Stimulated activated CD8-positive, alpha-beta memory T cell treated with anti-CD3 and anti-CD28 coated beads, Interleukin-7, amount 100 ng/mL, for 48 hours (primary cell): ENCODE measurements around the gene CDH4.
"Not testable (repeated sequence)": the region's sequence is repeated elsewhere in the genome, so short reads cannot be mapped to it uniquely, and the experiment has no call there.

Experiments used
- DNase-seq, 2 donors: peaks; one replicate each; pipeline ENCODE4 v3.0.0-alpha.2; 2020; ENCODE audit warnings: low read depth in 1 of 2; ENCODE audit errors: extremely low read depth in 1 of 2

Gene CDH4

DNA sequence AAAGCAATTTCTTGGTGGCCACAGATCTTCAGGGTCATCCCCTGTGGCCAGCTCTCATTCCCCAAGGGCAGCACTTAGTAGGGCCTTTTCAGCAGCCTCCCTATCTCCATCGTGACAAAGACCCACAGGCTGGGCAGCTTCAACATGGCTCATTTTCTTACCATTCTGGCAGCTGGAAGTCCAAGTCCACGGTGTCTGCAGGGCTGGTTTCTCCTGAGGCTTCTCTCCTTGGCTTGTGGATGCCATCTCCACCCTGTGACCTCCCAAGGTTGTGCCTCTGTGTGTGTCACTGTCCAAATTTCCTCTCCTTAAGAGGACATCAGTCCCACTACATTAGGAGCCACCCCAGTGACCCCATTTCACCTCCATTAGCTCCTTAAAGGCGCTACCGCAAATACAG lies 161.7 kb downstream of the CDH4 start:
- no peak for DNase-seq

DNA sequence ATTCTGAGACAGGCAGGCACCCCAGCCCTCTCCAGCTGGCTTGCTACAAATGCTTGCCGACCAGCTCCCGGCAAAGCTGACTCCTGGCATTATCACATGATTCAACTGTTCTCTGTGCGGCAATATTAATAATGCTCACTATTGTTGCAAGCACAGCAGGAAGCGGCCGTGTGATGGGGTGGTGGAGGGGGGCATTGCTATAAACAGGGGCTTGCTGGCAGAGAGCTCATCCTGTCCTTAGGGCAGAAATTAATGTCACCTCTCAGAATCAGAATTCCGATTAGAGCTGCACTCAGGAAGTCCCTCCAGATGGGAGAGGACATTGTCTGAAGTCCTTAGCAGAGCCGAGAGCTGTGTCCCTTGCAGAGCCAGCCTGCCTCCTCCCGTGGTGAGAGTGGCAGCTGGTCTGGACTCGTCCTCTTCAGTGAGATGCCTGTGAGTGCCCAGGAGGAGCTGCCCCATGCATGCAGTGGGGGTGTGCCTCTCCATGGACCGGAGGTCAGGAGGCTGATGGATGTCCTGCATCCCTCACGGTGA lies 162.5 kb downstream of the CDH4 start:
- DNase-seq: no peak

GRCh38 chr20:61416546-61416945 lies 164.5 kb downstream of the CDH4 start:
- DNase-seq: no peak

DNA sequence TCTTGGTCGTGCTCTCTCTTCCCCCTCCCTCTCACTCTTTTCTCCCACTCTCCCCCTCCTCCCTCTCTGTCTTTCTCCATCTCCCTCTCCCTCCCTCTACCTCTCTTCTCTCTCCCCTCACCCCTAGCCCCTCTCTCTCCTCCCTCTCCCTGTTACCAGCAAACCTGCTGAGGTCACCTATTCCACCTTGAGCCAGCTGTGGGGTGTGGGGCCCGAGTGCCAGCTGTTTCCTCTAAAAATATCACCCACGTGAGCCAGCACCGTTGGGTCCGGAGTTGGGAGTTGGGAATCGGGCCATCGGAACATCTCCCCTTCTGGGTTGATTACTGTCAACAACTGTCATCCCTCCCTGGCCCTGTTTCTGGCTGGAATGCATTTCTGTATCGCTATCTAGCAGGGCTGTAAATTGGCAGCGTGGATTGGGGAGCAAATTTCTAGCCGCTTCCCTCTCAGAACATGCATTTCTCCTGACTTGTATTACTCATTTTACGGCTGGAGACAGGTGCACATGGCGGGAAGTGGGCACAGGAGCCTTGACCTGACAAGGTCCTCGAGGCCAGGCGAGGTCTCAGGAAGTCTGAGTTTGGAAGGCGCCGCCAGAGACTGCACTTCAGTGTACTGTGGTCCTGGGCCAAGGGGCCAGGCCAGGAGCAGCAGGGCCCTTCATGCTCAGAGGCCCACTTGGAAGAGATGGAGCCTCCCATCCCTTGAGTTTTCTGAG lies 165.3 kb downstream of the CDH4 start:
- DNase-seq: no peak

- no peak for DNase-seq
Observed at GRCh38 chr20:61419010-61419409, 166.9 kb downstream of the CDH4 start.

DNA sequence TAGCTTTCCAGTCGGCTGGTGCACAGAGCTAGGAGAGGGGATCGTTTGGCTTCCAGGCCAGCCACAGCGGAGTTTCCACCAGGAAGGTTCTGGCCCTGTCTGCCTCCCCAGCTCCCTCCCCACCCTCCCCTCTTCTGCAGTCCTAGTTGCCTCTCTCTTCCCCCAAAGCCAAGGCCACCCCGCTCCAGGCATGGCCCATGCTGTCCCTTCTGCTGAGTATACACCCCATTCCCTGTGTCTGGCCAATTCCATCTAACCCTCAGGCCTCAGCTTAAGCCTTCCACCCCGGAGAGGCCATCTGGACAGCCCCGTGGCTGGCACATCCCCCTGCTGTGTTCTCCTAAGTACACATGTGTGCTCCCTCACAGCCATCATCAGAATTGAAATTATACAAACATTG lies 167.4 kb downstream of the CDH4 start:
- DNase-seq: no peak

- DNase-seq: no peak
Observed at GRCh38 chr20:61420056-61420455, 168.0 kb downstream of the CDH4 start.

- DNase-seq: no peak
Observed at GRCh38 chr20:61420781-61421180, 168.7 kb downstream of the CDH4 start.

- DNase-seq: no peak
Observed at GRCh38 chr20:61422636-61423425, 170.8 kb downstream of the CDH4 start.

- DNase-seq: no peak
Observed at GRCh38 chr20:61424011-61424627, 172.1 kb downstream of the CDH4 start.

- no peak for DNase-seq
Observed at GRCh38 chr20:61424628-61425420, 172.8 kb downstream of the CDH4 start.

DNA sequence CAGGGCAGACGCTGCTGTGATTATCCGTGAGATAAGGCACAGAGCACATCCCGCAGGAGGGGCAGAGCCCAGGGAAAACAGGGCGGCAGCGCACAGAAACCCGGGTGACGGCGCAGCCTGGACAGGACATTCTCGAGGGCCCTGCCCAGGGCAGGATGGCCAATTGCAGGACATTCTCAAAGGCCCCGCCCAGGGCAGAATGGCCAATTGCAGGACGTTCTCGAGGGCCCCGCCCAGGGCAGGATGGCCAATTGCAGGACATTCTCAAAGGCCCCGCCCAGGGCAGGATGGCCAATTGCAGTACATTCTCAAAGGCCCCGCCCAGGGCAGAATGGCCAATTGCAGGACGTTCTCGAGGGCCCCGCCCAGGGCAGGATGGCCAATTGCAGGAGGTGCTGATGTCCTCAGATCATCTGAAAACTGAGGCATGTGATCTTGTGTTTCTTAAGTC lies 173.5 kb downstream of the CDH4 start:
- not testable (repeated sequence) for DNase-seq

DNA sequence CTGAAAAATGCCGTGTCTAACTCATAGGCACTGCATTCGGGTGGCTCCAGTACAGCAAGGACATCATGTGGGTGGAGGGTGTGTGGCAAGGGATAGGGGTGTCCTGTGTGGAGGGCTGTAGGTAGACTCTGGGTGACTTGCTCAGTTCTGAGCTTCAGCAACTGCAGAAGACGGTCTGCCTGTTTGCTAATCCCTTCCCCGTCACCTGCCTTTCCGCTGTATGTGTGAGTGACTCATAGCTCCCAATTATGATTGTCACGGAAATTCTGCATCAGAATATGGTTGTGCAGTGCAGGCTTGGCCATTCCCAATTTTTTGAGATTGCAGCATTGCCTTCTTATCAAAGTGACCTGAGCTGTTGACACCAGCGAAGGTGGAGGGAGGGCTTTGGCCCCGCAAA lies 174.3 kb downstream of the CDH4 start:
- no peak for DNase-seq

GRCh38 chr20:61429458-61430227 lies 177.6 kb downstream of the CDH4 start:
- no peak for DNase-seq

DNA sequence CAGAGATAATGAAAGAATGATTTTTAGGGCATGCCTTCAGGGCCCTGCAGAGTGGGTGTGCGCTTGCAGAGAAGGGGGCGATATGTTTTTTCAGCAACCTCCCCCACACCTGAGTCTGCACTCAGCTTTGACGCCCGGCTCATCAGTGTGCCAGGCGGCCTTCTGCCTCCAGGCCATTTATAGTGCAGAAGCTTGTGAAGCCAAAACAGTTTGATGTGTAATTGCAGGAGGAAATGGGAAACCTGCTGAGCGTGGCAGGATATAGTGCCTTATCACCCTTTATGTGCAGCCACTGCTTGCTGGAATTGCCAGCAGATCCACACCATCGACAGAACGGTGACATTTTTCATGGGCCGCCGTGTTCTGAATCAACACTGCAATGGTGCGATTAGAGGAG lies 178.2 kb downstream of the CDH4 start:
- no peak for DNase-seq

GRCh38 chr20:61433176-61433575 lies 181.1 kb downstream of the CDH4 start:
- no peak for DNase-seq

DNA sequence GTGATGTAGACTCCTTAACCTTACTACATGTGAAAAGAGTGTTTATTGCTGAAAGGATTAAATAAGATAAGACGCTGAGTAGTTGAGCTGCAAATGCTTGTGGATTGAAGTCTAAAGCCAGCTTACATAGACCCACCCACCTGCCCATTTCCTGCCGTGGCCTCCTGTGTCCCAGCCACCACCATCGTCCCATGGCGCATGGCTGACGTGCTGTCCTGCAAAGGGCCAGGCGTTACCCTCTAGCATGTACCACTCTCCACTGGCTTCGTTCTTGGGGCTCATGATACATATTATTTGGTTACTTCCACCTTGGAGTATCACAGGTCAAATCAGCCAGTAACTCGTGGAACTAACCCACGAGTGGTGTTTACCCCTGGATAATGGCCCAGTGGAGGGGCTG lies 181.8 kb downstream of the CDH4 start:
- DNase-seq: no peak

GRCh38 chr20:61434341-61434781 lies 182.3 kb downstream of the CDH4 start:
- no peak for DNase-seq

DNA sequence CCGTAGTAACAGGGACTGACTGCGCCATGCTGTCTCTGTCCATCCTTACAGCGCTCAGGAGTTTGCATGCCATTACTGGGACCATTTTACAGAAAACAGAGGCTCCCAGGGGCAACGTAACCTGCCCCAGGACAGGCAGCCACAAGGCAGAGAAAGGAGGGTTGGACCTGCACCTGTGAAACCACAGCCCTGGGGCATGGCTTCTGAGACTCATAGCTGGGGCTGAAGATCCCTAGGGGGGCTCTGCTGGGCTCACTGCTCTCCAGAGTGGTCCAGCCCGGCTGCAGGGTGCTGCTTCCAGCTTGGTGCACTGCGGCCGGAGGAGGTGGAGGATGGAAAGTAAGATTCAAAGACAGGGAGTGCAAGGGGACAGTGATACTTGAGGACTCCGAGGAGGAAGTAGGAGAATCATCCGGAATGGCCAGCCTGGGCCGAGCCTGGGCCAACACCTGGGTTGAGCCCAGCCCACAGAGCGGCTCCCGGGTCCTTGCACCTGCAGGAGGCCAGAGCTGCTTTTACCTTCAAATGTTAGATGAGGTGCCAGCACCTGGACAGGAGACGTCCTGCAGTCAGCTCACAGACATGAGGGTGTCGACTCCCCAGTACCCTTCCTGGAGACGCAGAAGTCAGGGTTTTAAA lies 183.2 kb downstream of the CDH4 start:
- DNase-seq: no peak

DNA sequence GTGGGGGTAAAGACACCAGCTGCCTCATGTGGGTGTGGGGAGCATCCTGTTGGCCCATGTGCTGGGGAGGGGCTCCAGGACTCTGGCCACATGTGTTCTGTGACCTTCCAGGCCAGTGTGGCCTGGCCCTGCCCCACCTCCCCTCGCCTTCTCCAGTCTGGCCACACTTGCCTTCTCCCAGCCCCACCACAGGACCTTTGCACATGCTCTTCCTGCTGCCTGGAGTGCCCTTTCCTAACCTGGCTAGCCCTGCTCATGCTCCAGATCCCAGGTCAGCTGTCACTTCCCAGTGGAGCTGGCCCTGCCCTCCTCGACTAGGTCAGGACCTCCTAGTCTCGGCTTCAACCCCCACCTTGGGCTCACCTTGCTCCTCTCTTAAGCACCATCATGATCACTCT lies 183.8 kb downstream of the CDH4 start:
- no peak for DNase-seq
